GM19467 (cell line): ENCODE data around the gene PIK3AP1.
"Not testable (repeated sequence)": the region's sequence is repeated elsewhere in the genome, so short reads cannot be mapped to it uniquely, and the experiment has no call there.

Experiments
- ATAC-seq: cut with Tn5 transposase; IDR thresholded peaks from one replicate; pipeline ENCODE4 v1.9.1; 2021; ENCODE audit warnings: mild to moderate bottlenecking, moderate library complexity; ENCODE audit not compliant: unreplicated experiment

The PIK3AP1 gene

DNA sequence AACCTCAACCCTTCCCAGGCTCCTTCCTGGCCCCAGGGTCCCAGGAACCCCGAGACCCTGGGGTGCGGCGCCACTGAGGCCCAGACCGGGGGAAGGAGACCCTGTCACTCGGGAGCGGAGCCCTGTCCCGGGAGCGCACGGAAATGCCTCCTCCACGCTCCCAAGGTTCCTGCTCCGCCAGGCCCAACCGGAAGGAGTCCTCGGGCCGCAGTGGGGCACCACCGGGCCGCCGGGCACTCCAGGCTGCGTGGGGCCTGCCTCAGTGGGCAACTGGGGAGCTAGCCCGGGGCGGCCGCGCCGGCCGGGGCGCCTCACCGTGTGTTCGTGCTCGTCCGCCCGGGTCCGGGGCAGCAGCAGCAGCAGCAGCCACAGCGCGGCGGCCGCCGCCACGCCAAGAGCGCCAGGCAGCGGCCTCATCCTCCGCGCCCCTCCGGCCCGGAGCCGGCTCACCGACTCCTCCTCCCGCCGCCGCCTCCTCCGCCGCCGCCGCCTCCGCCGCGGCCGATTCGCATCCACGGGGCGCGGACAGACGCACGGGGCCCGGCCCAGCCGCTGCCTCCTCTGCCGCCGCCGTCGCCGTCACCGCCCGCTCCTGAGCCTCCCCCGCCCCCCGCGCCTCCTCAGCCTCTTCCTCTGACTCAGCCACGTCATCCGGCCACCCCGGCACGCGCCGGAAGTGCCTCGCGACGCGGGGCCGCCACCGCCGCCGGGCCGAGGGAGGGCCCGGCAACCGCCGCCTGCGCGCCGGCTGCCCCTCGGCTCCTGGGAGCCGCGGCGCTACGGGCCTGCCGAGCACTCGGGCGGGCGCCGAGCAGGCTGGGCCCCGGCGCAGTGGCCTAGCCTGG lies 133.7 kb downstream of the PIK3AP1 start, which contains the start of gene TM9SF3:
Gene TM9SF3 (minus strand): TSS at position 594 of the 845 bp plus-strand sequence. CDS start 177 bp downstream, at position 417.
- ATAC-seq: peak; percentile 60

- no peak for ATAC-seq
Measured at GRCh38 chr10:96585736-96586418, 134.4 kb downstream of the PIK3AP1 start.

DNA sequence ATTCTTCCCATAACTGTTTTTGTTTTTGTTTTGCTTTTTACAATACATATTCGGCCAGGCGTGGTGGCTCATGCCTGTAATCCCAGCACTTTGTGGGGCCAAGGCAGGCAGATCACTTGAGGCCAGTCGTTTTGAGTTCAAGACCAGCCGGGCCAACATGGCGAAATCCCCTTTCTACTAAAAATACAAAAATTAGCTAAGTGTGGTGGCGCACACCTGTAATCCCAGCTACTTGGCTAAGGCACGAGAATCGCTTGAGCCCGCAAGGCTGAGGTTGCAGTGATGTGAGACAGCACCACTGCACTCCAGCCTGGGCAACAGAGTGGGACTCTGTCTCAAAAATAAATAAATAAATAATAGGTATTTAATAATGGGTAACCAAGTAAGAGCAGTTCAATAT lies 135.8 kb downstream of the PIK3AP1 start:
- ATAC-seq: no peak

GRCh38 chr10:96584035-96584434 lies 136.3 kb downstream of the PIK3AP1 start:
- ATAC-seq: no peak

DNA sequence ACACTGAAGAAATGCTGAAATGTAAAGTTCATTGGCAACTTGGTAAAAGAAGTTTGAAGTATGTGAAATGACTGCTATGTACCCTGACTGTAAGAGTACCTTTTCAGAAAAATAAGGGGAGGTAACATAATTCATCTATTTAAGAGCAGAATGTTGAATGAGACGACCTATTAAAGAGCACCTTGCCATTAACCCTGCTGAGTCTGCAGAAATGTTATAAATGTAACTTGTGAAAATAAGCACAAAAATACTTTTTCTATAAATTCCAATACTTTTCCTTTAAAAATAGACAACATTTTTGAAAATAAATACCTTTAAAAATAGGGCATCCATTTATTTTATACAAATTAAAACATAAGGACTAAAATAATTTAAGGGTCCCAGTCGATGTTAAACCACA lies 141.2 kb downstream of the PIK3AP1 start:
- ATAC-seq: no peak

DNA sequence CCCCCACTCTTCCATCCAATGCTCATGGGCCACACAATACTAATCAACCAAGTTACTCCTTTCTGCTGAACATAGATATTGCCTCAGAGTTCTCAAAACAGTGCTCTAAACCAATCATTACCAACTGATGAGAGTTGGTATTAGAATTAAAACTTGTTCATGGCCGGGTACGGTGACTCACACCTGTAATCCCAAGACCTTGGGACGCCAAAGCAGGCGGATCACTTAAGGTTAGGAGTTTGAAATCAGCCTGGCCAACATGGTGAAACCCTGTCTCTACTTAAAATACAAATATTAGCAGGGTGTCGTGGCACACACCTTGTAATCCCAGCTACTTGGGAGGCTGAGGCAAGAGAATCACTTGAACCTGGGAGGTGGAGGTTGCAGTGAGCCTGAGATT lies 141.7 kb downstream of the PIK3AP1 start:
- ATAC-seq: no peak

- ATAC-seq: no peak
Measured at GRCh38 chr10:96578022-96578421, 142.3 kb downstream of the PIK3AP1 start.

GRCh38 chr10:96577069-96577468 lies 143.2 kb downstream of the PIK3AP1 start:
- ATAC-seq: no peak

DNA sequence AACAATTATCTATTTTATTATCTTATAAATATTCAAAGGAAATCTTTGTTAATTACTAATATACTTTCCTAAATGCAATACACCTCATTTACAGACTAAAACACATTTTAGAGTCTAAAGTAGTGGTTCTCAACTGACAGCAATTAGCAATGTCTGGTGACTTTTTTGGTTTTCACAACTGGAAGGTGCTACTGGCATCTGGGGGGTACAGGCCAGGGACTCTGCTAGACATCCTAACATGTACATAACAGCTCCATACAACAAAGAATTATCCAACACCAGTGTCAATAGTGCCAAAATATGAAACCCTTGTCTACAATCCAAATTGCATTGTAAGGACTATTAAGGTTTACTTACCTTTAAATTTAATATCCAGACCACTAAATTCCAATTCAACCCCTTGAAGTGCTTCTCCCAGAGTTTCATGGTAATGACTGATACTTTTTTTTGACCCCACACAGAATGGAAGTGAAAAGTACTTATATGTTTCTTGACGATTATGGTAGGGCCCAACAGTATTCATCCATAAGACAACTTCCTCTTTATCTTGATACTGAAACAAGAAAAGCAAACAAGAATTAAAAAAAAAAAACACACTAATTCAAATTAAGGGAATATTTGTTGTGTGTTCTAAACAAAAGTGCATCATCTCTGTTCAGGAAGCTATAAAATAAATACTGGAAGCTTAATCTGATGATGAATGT lies 143.9 kb downstream of the PIK3AP1 start:
- ATAC-seq: no peak

GRCh38 chr10:96574564-96574963 lies 145.8 kb downstream of the PIK3AP1 start:
- not testable (repeated sequence) for ATAC-seq

GRCh38 chr10:96573036-96573435 lies 147.3 kb downstream of the PIK3AP1 start:
- ATAC-seq: no peak

DNA sequence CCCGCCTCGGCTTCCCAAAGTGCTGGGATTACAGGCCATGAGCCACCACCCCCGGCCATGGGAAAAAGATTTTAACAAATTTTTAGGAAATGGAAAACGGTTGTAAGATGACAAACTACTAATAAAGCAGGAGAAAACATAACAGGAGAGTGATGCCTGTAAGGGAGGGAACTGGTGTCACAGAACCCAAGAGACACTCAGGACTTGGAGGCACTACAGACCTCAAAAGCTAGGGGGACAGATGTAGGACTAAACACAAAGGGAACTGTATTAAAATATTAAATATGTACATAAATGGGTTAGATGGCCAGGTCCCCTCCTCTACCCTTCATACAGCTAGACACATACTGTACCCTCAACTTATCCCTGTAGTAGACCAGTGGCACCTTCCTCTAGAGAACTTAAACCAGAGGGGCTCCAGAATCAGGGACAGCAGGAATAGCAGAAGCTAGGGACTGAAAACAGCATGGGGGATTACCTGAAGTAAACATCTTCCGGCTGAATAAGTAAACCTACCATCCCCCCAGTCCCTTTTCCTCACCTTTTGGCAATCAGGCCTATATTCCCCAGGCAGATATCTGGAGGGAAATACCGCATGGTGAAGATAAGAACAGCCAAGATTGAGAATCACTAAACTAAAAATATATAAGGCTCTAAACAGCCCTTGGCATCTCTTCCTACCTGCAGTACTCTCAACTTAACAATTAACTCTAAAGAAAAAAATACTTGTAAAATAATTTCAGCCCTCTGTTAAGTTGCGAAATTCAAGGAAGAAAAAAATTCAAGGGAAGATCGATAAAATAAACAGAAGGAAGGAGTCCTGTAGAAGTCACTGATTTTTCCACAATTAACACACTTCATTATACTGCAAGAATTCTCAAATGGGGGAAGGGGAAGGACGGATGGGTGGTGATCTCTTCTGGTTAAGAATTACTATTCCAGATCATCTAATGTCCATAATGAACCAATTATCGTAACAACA lies 149.0 kb downstream of the PIK3AP1 start:
- no peak for ATAC-seq

- ATAC-seq: no peak
Measured at GRCh38 chr10:96570511-96570910, 149.8 kb downstream of the PIK3AP1 start.

- no peak for ATAC-seq
Measured at GRCh38 chr10:96568402-96568801, 151.9 kb downstream of the PIK3AP1 start.

DNA sequence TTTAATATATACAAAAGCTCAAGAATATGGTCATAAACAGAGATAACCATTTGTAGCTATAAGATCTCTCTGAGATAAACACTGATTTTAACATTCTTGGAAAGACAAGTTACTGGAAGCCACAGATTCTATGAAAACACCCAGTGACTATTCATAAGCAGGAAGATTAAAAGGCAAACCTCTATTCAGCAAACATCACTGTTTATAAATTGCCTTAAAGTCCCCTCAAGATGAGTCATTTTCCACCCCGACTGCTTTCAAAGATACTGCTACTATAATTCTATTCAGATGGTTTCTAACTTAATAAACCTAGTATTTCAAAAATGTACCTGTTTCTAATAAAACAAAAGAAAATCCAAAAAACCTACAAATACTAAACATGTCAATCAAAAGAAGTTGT lies 154.5 kb downstream of the PIK3AP1 start:
- ATAC-seq: no peak

GRCh38 chr10:96560966-96561887 lies 159.1 kb downstream of the PIK3AP1 start:
- no peak for ATAC-seq

DNA sequence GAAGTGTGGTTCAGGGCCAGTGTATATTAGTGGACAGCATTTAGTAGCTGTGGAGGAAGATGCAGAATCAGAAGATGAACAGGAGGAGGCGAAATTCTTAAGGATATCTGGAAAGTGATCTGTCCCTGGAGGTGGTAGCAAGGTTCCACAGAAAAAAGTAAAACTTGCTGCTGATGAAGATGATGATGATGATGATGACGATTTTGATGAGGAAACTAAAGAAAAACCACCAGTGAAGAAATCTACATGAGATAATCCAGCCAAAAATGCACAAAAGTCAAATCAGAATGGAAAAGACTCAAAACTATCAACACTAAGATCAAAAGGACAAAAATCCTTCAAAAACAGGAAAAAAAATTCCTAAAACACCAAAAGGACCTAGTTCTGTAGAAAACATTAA lies 159.8 kb downstream of the PIK3AP1 start:
- ATAC-seq: no peak

DNA sequence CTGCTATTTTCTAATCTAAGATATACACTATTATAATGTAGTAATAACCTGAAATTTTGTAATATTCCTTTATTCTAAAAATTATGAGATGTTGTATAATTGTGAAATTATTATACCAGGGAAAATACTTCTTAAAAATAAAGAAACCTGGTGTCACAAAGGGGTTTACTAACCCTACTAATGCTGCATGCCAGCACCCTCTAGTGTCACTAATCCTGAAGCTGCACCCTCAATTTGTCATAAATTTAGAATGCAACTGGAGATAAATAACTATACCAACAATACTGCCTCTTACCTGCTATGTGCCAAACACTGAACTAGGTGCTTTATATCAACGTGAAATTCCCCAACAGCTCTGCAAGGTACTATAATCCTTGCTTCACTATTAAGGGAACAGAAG lies 164.3 kb downstream of the PIK3AP1 start:
- no peak for ATAC-seq

DNA sequence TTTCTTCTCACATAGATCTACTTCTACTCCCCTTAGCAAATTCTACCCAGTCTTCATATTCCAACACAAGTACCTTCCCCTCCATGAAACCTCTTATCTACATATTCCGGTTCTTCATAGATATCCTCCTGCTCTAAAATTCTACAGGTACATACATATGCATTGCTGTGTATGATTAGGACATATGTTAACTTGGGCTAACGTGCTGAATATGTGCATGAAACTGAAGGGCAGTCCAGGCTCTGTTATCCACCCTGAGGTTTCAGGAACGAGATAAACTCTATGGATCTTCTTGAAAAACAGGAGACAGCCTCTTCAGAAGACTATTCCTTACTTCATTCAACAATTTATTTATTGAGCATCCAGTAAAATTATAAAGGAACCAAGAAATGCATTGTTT lies 165.0 kb downstream of the PIK3AP1 start:
- ATAC-seq: no peak
